Activated T-cell treated with anti-CD3 and anti-CD28 coated beads, Interleukin-2, amount 50 U/mL, for 24 hours (primary cell): Measurements from ENCODE around the gene NPSR1.
"Not testable (repeated sequence)": the region's sequence is repeated elsewhere in the genome, so short reads cannot be mapped to it uniquely, and the experiment has no call there.

ENCODE experiments used
- DNase-seq: peaks from one replicate; pipeline ENCODE4 v3.0.0-alpha.2; 2020
- H3K27ac Mint-ChIP-seq: 2 replicates; pipeline ENCODE4 v1.8.0; 2020; ENCODE audit warnings: mild to moderate bottlenecking, mixed read lengths
- H3K27me3 Mint-ChIP-seq: 2 replicates; pipeline ENCODE4 v1.8.0; 2020; ENCODE audit warnings: mixed read lengths
- H3K36me3 Mint-ChIP-seq: 2 replicates; pipeline ENCODE4 v1.8.0; 2020; ENCODE audit warnings: low read depth, mixed read lengths
- H3K4me1 Mint-ChIP-seq: 2 replicates; pipeline ENCODE4 v1.8.0; 2020; ENCODE audit warnings: low read depth, mixed read lengths
- H3K4me3 Mint-ChIP-seq: 2 replicates; pipeline ENCODE4 v1.8.0; 2020; ENCODE audit warnings: mild to moderate bottlenecking, moderate library complexity, mixed read lengths
- H3K9me3 Mint-ChIP-seq: 2 replicates; pipeline ENCODE4 v1.8.0; 2020; ENCODE audit warnings: mixed read lengths

The NPSR1 gene

DNA sequence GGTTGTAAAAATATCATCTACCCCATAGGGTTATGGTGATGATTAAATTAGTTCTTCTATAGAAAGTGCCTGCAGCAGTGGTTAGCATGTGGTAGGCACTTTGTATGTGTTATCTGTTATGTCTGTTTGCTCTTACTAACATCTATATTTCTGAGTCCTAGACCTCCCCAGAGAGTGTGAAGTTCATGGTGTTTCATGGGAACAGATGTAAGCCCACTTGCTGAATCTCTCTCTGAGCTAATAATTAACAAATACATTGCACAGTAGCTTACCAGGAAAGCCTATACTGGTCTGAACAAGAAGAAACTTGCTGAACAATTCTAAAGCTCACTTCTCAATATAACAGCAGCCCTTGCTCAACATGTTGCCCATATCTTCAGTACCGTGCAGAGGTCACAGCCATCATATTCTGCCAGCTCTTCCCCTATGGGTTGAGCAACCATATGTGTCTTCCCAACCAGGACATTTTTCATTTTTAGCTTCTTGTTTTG is 100.1 kb downstream of the NPSR1 start:
- no peak overlapping the region for H3K27ac Mint-ChIP-seq
- no peaks in the 10 kb centered on the region for H3K9me3 Mint-ChIP-seq
- H3K36me3 Mint-ChIP-seq, result no peaks in the 10 kb centered on the region
- DNase-seq, result no peak
- H3K27me3 Mint-ChIP-seq, result peaks cover 15% of the 10 kb centered on the region
- H3K4me1 Mint-ChIP-seq, result no peaks in the 10 kb centered on the region
- H3K4me3 Mint-ChIP-seq, result no peak overlapping the region

DNA sequence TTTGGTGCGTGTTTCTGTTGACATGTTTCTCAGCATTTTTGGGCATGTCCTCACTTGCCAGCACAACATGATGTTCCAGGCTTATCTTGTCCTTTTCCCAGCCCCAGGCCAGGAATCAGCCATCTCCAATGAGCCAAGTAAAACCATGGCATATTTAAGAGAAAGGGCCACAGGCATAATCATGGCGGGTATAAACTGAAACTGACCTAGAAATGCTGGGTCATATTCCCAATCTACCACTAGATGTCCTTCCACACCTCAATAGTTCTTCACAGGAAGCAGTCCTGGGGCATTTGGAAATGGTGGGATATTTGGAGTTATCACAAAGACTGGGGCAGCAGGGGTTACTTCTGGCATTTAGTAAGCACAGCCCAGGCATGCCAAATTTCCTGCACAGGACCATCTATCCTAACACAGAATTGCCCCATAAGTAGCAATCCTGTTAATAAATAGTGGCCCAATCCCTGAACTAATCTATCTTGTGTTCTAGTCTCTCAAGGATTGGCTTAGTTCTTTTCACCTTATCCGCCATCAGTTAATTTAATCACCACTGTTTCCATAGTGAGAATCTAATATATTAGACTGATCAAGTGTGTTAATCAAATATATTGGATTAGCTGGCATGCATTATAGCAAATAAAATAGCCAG is 101.6 kb downstream of the NPSR1 start:
- Mint-ChIP-seq H3K36me3 (no peaks in the 10 kb centered on the region), H3K4me3 (no peak overlapping the region), H3K4me1 (no peaks in the 10 kb centered on the region), H3K9me3 (no peaks in the 10 kb centered on the region), H3K27ac (no peak overlapping the region), H3K27me3 (peaks cover 15% of the 10 kb centered on the region)
- DNase-seq, result no peak

GRCh38 chr7:34760271-34760670 is 102.3 kb downstream of the NPSR1 start:
- Mint-ChIP-seq H3K4me3 (no peak overlapping the region), H3K27me3 (peaks cover 15% of the 10 kb centered on the region), H3K9me3 (no peaks in the 10 kb centered on the region), H3K4me1 (no peaks in the 10 kb centered on the region), H3K36me3 (no peaks in the 10 kb centered on the region), H3K27ac (no peak overlapping the region)
- DNase-seq, result no peak

GRCh38 chr7:34761206-34761605 is 103.2 kb downstream of the NPSR1 start:
- Mint-ChIP-seq H3K4me3 (no peak overlapping the region), H3K9me3 (no peaks in the 10 kb centered on the region), H3K36me3 (no peaks in the 10 kb centered on the region), H3K4me1 (no peaks in the 10 kb centered on the region), H3K27ac (no peak overlapping the region), H3K27me3 (peaks cover 18% of the 10 kb centered on the region)
- DNase-seq, result no peak

- H3K27me3 Mint-ChIP-seq, result peaks cover 18% of the 10 kb centered on the region
- DNase-seq, result no peak
- H3K4me3 Mint-ChIP-seq, result no peak overlapping the region
- no peaks in the 10 kb centered on the region for H3K4me1 Mint-ChIP-seq
- H3K9me3 Mint-ChIP-seq, result no peaks in the 10 kb centered on the region
- H3K27ac Mint-ChIP-seq, result no peak overlapping the region
- H3K36me3 Mint-ChIP-seq, result no peaks in the 10 kb centered on the region
Measured at GRCh38 chr7:34761627-34762026, 103.6 kb downstream of the NPSR1 start.

DNA sequence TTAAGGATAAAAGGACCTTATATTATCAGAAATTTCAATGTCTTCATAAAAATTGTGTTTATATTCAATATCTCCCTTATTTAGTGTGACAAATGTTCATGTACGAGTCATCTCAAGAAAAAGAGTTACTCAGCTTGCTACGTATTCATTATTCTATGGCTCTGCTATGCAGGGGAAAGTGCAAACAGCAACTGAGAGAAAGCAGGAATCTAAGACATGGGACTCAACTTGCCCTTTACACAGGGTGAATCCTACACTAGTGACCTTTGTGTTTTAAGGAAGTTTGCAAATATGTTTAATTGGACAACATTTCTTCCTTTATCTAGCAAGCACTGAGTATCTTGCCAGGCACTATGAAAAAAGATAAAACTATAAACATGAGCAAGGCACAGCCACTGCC is 104.7 kb downstream of the NPSR1 start:
- Mint-ChIP-seq H3K4me3 (no peak overlapping the region), H3K27me3 (peaks cover 14% of the 10 kb centered on the region), H3K4me1 (no peaks in the 10 kb centered on the region), H3K36me3 (no peaks in the 10 kb centered on the region), H3K9me3 (no peaks in the 10 kb centered on the region), H3K27ac (no peak overlapping the region)
- no peak for DNase-seq

DNA sequence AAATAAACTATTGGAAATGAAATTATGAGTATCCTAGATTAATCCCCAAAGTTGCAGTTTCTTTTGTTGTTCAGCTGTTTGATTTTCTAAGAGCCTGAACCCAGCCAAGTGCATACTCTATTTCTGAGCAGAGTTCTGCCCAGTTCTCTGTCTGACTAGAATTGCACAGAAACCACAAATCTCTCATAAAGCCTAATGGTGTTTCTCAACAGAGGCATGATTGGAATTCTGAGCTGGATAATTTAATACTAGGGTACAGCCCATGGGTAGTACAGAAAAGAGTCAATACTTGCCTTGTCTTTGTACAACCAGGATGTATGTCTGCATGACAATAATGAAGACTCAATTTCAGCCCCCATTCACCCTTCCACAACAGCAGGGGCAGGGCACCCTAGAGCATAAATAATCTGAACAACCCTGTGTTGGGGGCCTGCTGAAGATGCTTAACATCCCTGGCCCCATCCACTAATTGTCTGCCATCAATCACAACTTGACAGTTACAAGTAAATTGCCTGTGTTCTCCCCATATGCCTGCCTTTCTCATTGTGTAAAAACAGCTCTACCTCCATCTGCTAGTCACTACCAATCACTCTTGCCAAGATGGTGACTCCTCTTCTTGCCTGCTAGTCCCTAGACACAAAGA is 114.4 kb downstream of the NPSR1 start:
- H3K4me1 Mint-ChIP-seq, result no peaks in the 10 kb centered on the region
- H3K36me3 Mint-ChIP-seq, result no peaks in the 10 kb centered on the region
- H3K27me3 Mint-ChIP-seq, result no peaks in the 10 kb centered on the region
- DNase-seq, result no peak
- H3K9me3 Mint-ChIP-seq, result peaks cover 3% of the 10 kb centered on the region
- no peak overlapping the region for H3K27ac Mint-ChIP-seq
- no peak overlapping the region for H3K4me3 Mint-ChIP-seq

DNA sequence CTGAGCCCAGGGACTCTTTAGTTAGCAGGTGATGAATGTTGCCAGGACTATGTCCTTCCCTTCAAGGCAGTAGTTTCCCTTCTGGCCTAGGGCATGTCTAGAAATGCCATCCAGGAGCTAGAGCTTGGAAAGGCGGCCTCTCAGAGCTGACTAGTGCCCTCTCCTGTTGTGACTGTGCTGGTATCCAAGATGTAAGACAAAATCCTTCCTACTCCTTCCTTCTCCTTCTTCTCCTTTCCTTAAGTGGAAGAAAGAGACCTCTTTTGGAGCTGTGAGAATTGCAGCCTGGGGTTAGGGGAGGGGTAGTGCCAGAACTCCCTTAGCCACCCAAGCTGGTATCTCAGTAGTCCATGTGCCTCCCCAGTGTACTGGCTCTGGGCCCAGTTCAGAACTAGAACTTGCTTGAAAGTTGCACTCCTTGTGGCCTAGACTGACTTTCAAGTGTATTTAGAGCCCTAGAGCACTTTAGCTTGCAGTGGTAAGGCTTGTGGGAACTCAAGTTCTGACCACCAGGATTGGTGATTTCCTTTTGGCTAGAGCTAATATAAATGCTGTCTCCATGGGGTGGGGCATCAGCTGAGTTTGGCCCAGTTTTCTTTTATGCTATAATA is 118.8 kb downstream of the NPSR1 start:
- no peak overlapping the region for H3K4me3 Mint-ChIP-seq

GRCh38 chr7:34780546-34780945 is 122.5 kb downstream of the NPSR1 start:
- no peaks in the 10 kb centered on the region for H3K36me3 Mint-ChIP-seq
- H3K27me3 Mint-ChIP-seq, result peaks cover 4% of the 10 kb centered on the region
- peaks cover 26% of the 10 kb centered on the region for H3K9me3 Mint-ChIP-seq
- H3K27ac Mint-ChIP-seq, result no peak overlapping the region
- no peak for DNase-seq
- no peaks in the 10 kb centered on the region for H3K4me1 Mint-ChIP-seq
- no peak overlapping the region for H3K4me3 Mint-ChIP-seq

More for the DNA sequence above, 118.8 kb downstream of the NPSR1 start:
- H3K4me1 Mint-ChIP-seq, result no peaks in the 10 kb centered on the region
- no peak overlapping the region for H3K27ac Mint-ChIP-seq
- peaks cover 10% of the 10 kb centered on the region for H3K9me3 Mint-ChIP-seq
- H3K36me3 Mint-ChIP-seq, result no peaks in the 10 kb centered on the region
- DNase-seq, result no peak
- peaks cover 4% of the 10 kb centered on the region for H3K27me3 Mint-ChIP-seq

DNA sequence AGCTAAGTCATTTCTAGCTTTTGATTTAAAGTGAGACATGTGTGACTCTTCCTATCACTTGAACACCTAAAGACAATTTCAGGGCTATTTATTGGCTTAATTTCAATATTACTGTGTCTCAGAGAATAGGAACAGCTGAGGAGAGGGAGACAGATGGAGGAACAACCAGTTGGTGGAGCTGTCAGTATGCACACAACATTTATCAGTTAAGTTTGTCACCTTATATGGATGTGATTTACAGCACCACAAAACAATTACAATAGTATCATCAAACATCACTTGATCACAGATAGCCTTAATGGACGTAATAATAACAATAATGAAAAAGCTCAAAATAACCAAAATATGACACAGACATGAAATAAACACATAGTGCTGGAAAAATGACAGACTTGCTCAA is 129.6 kb downstream of the NPSR1 start:
- no peak for DNase-seq
- Mint-ChIP-seq H3K4me1 (no peaks in the 10 kb centered on the region), H3K4me3 (no peak overlapping the region), H3K27ac (no peak overlapping the region), H3K9me3 (peaks cover 14% of the 10 kb centered on the region), H3K27me3 (no peaks in the 10 kb centered on the region), H3K36me3 (no peaks in the 10 kb centered on the region)

DNA sequence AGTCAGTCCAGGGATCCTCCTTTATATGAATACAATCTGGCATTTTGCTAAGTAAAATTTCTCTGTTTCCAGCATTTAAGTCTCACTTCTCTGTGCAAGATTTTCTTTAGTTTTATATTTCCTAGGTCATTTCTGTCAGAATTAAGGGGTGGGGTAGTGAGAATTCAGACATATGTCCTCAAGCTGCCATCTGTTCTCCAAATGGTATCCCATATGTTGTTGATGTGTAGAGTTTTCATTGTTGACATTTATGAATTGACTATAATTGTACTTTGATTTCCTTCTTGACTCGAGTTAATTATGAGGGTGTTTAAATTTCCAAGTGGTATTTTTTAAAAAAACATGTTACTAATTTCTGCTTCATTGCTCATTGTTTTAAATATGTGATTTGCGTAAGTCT is 148.8 kb downstream of the NPSR1 start:
- no peak for DNase-seq
- no peaks in the 10 kb centered on the region for H3K4me1 Mint-ChIP-seq
- peaks cover 24% of the 10 kb centered on the region for H3K27me3 Mint-ChIP-seq
- H3K9me3 Mint-ChIP-seq, result peaks cover 2% of the 10 kb centered on the region
- no peak overlapping the region for H3K4me3 Mint-ChIP-seq
- no peak overlapping the region for H3K27ac Mint-ChIP-seq
- no peaks in the 10 kb centered on the region for H3K36me3 Mint-ChIP-seq

GRCh38 chr7:34807548-34808340 is 149.7 kb downstream of the NPSR1 start:
- Mint-ChIP-seq H3K4me1 (no peaks in the 10 kb centered on the region), H3K36me3 (no peaks in the 10 kb centered on the region), H3K4me3 (no peak overlapping the region), H3K27ac (no peak overlapping the region), H3K27me3 (peaks cover 26% of the 10 kb centered on the region), H3K9me3 (no peaks in the 10 kb centered on the region)
- DNase-seq, result no peak

GRCh38 chr7:34814203-34814842 is 156.3 kb downstream of the NPSR1 start:
- not testable (repeated sequence) for H3K4me3 Mint-ChIP-seq, H3K9me3 Mint-ChIP-seq, H3K27ac Mint-ChIP-seq, H3K4me1 Mint-ChIP-seq, DNase-seq, H3K36me3 Mint-ChIP-seq
- H3K27me3 Mint-ChIP-seq, result peaks cover 39% of the 10 kb centered on the region

DNA sequence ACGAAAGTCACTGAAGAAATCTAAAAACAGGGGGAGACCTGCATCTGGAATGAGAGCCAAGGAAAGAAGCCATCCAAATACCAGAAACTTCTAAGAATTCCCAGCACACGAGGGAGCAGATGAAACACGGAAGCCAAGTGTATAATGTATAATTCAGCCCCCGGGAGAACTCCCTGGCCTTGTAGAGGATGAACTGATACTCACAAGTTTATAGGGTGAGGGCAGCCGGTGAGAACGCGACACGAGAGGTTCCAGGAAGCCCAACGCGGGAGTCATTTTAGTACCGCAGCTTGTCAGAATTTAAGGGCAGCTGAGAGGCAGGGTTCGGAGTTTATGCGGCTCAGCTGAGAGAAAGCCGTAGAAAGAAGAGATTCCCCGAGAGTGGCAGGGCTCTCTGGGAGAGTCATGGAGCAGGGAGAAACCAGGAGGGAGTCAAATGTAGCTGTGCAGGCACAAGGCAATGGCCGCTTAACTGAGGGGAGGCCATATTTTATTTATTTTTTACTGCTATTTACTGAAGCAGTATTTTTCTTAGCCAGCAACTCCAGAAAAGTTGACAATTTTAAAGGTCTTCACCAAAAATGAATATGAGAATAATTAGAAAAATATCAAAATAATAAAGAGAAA is 164.0 kb downstream of the NPSR1 start:
- H3K9me3 Mint-ChIP-seq, result no peaks in the 10 kb centered on the region
- DNase-seq, result no peak
- H3K4me1 Mint-ChIP-seq, result peaks cover 2% of the 10 kb centered on the region
- H3K4me3 Mint-ChIP-seq, result no peak overlapping the region
- no peaks in the 10 kb centered on the region for H3K36me3 Mint-ChIP-seq
- H3K27me3 Mint-ChIP-seq, result peaks cover 9% of the 10 kb centered on the region
- no peak overlapping the region for H3K27ac Mint-ChIP-seq
